ENCODE results near the gene PRDX5. TPM values are rescaled to one million over a fixed set of nuclear protein-coding genes. Genes with fewer than 3 reads are reported as not detected.

The PRDX5 gene
- total RNA-seq, 1 experiment from 2014 or later, result 267 TPM

DNA sequence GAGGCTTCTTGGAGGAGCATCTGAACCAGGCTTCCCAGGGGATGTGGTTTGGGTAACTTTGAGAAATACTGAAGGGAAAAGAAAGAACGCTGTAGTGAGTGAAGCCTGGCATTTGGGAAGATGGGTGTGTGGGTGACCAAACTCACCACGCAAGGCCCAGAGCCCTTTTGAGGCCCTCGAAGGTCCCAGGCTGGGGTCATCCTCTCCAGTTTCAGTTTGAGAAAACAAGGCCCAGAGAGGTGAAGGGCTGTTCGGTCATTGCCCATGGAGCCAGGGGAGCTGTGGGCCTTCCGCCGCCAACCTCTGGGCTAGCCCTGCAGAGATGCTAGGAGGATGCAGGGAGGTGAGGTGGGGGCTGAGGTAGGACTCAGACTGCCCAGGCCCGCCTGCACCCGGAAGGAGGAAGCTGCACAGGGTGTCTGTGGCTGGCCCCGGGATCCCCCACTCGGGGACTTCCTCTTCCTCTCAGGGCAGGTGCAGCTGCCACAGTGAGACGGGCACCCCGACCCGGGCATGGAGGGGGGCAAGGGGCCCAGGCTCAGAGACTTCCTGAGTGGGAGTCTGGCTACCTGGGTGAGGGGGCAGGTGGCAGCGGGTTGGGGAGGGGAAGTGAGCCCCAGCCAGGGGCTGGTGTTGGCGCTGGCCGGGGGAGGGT lies 22.0 kb downstream of the PRDX5 start, which contains the start of gene CCDC88B:
CCDC88B (plus strand) TSS at position 451 of the 655 bp plus-strand sequence; CDS start at position 514, 63 bp downstream.
- no peaks in the 10 kb centered on the region for H3K9me2 ChIP-seq (ENCODE audit: insufficient read depth)
- peaks cover 22 to 46% of the 10 kb centered on the region in 2 experiments for H3K4me1 ChIP-seq (ENCODE audit: control insufficient read depth in 1 of 2, insufficient read depth in 2 of 2, low read length in 2 of 2)
- no peak within 1 kb of the TSS for H2AFZ ChIP-seq (ENCODE audit: low read depth, low read length, poor library complexity, severe bottlenecking)
- ChIA-PET POLR2A (interaction anchor here (1.0 kb wide), 1 partner anchor 15 kb away, joined by 4 read pairs; no protein-coding TSS in a partner anchor), RAD21 (ENCODE audit: low non-redundant PET in 1 of 2, low total read pairs in 2 of 2, uncharacterized antibody in 2 of 2, unreplicated experiment in 2 of 2) (no interaction called here), CTCF (interaction anchor here (1.5 kb wide), 1 partner anchor 8 kb away, joined by 5 read pairs; no protein-coding TSS in a partner anchor)
- TF ChIP-seq SIN3A (IDR thresholded peaks at IDR 0.05; ENCODE audit: low read depth) (no peak), YY1 (IDR thresholded peaks at IDR 0.05; ENCODE audit: extremely low read depth, insufficient replicate concordance, low read depth, low read length) (no peak)
- no peaks in the 10 kb centered on the region for H3K9me3 ChIP-seq (ENCODE audit: control insufficient read depth in 1 of 2, insufficient read depth in 1 of 2, low read depth in 1 of 2, low read length in 2 of 2)
- no peak for DNase-seq (ENCODE audit: low read depth, low spot score)
- no TSS peak for BruUV-seq (replicated peaks)
- peak within 1 kb of the TSS; percentile 21 for H3K4me2 ChIP-seq (ENCODE audit: low read length)
- no peaks in the 10 kb centered on the region for H3K79me2 ChIP-seq (ENCODE audit: insufficient read depth, low read length)
- H3K27me3 ChIP-seq (ENCODE audit: insufficient read depth, low read length), result no peaks in the 10 kb centered on the region
- no peak within 1 kb of the TSS for H3K9ac ChIP-seq (ENCODE audit: low read length)
- no peaks in the 10 kb centered on the region for H4K20me1 ChIP-seq (ENCODE audit: insufficient read depth)
- no peak for ATAC-seq
- H3K27ac ChIP-seq (ENCODE audit: low read depth, low read length), result no peak within 1 kb of the TSS
- H3K36me3 ChIP-seq (ENCODE audit: control insufficient read depth in 1 of 2, insufficient read depth in 2 of 2, low read length in 2 of 2), result no peaks in the 10 kb centered on the region
- intact Hi-C loops (cut with micrococcal nuclease), result loop anchor here (5.0 kb wide), 1 partner anchor 33 kb away; the partner anchor contains the start of gene ESRRA
- H3K4me3 ChIP-seq (replicated peaks in 1 of 2; ENCODE audit: low read depth in 1 of 2, low read length in 2 of 2), result no peak within 1 kb of the TSS

DNA sequence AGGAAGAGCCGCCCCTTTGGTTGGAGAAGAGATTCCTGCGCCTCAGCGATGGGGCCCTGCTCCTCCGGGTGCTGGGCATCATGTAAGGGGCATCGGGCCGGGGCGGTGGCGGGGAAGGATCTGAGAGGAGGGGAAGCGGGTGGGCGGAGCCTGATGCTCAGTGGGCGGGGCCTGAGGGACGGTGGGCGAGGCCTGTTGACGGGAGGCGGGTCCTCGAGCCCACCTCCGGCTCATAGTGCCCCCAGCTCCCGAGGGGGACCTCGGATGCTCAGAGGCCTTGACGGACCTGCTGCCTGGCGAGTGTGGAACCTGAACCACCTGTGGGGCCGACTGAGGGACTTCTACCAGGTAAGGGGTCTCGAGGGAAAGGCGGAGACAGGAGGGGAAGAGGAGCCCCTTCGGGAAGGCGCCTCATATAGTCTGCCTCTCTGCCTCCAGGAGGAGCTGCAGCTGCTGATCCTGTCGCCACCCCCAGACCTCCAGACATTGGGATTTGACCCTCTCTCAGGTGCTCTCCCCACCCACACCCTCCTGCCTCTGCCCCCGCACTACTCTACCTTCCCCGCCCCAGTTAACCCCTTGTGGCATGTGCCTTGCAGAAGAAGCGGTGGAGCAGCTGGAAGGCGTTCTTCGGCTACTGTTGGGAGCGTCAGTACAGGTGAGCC lies 22.9 kb downstream of the PRDX5 start:
- no peak for TF ChIP-seq CEBPB (IDR thresholded peaks at IDR 0.05; ENCODE audit: low read depth)
- no peak for TF ChIP-seq SP1 (IDR thresholded peaks at IDR 0.05; ENCODE audit: low read depth)
- no peak for TF ChIP-seq POLR2A (IDR thresholded peaks at IDR 0.05; ENCODE audit: borderline replicate concordance, extremely low read depth, insufficient read depth, insufficient read length)
- TF ChIP-seq, protein P1, sequence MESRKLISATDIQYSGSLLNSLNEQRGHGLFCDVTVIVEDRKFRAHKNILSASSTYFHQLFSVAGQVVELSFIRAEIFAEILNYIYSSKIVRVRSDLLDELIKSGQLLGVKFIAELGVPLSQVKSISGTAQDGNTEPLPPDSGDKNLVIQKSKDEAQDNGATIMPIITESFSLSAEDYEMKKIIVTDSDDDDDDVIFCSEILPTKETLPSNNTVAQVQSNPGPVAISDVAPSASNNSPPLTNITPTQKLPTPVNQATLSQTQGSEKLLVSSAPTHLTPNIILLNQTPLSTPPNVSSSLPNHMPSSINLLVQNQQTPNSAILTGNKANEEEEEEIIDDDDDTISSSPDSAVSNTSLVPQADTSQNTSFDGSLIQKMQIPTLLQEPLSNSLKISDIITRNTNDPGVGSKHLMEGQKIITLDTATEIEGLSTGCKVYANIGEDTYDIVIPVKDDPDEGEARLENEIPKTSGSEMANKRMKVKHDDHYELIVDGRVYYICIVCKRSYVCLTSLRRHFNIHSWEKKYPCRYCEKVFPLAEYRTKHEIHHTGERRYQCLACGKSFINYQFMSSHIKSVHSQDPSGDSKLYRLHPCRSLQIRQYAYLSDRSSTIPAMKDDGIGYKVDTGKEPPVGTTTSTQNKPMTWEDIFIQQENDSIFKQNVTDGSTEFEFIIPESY (IDR thresholded peaks at IDR 0.05; ENCODE audit: extremely low read depth, insufficient replicate concordance, low read length), result no peak
- no peak for TF ChIP-seq ELF1 (IDR thresholded peaks at IDR 0.05; ENCODE audit: borderline replicate concordance, low read depth)
- TF ChIP-seq EGR1 (IDR thresholded peaks at IDR 0.05; ENCODE audit: low read depth), result no peak
- TF ChIP-seq, protein P2, sequence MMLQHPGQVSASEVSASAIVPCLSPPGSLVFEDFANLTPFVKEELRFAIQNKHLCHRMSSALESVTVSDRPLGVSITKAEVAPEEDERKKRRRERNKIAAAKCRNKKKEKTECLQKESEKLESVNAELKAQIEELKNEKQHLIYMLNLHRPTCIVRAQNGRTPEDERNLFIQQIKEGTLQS (IDR thresholded peaks at IDR 0.05), result no peak
- no peak for TF ChIP-seq CBX3 (IDR thresholded peaks at IDR 0.05; ENCODE audit: low read depth)
- no peak for TF ChIP-seq FOSL1 (IDR thresholded peaks at IDR 0.05; ENCODE audit: low read depth)
- TF ChIP-seq ZFX (IDR thresholded peaks at IDR 0.05), result no peak
- TF ChIP-seq, protein P3, sequence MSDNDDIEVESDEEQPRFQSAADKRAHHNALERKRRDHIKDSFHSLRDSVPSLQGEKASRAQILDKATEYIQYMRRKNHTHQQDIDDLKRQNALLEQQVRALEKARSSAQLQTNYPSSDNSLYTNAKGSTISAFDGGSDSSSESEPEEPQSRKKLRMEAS (IDR thresholded peaks at IDR 0.05), result no peak
- TF ChIP-seq YY1 (IDR thresholded peaks at IDR 0.05; ENCODE audit: extremely low read depth, insufficient replicate concordance, low read depth, low read length), result no peak
- Histone ChIP-seq H3K36me3 (ENCODE audit: control insufficient read depth in 1 of 2, insufficient read depth in 2 of 2, low read length in 2 of 2) (no peaks in the 10 kb centered on the region), H3K4me1 (ENCODE audit: control insufficient read depth in 1 of 2, insufficient read depth in 2 of 2, low read length in 2 of 2) (peaks cover 14 to 38% of the 10 kb centered on the region in 2 experiments), H3K4me3 (replicated peaks in 1 of 2; ENCODE audit: low read depth in 1 of 2, low read length in 2 of 2) (no peak overlapping the region), H3K27me3 (ENCODE audit: insufficient read depth, low read length) (no peaks in the 10 kb centered on the region), H3K9me3 (ENCODE audit: control insufficient read depth in 1 of 2, insufficient read depth in 1 of 2, low read depth in 1 of 2, low read length in 2 of 2) (no peaks in the 10 kb centered on the region), H3K4me2 (ENCODE audit: low read length) (peak overlapping the region; percentile 21), H3K9ac (ENCODE audit: low read length) (no peak overlapping the region), H3K9me2 (ENCODE audit: insufficient read depth) (no peaks in the 10 kb centered on the region), H3K79me2 (ENCODE audit: insufficient read depth, low read length) (no peaks in the 10 kb centered on the region), H4K20me1 (ENCODE audit: insufficient read depth) (no peaks in the 10 kb centered on the region), H2AFZ (ENCODE audit: low read depth, low read length, poor library complexity, severe bottlenecking) (no peak overlapping the region), H3K27ac (ENCODE audit: low read depth, low read length) (no peak overlapping the region)
- ChIA-PET RAD21 (ENCODE audit: low non-redundant PET in 1 of 2, low total read pairs in 2 of 2, uncharacterized antibody in 2 of 2, unreplicated experiment in 2 of 2) (interaction anchor here in 1 of 2 experiments (2.7 kb wide), 1 partner anchor 9 kb away, joined by 14 read pairs; no protein-coding TSS in a partner anchor), CTCF (interaction anchor here (0.9 to 3.9 kb wide), 3 partner anchors 9 to 136 kb away, joined by 3 to 46 read pairs (median 5); no protein-coding TSS in a partner anchor), POLR2A (interaction anchor here (1.1 to 1.2 kb wide), 2 partner anchors 9 to 23 kb away, joined by 3 read pairs; partner anchors contain the start of genes PRDX5 and TRMT112)
- ATAC-seq, result no peak
- intact Hi-C loops (cut with micrococcal nuclease), result loop anchor here (5.0 kb wide), 1 partner anchor 34 kb away; the partner anchor contains the start of gene ESRRA
- no peak for DNase-seq (ENCODE audit: low read depth, low spot score)
- no TSS peak for BruUV-seq (replicated peaks)

All from HCT116 (cell line).